GM19023 (cell line): ENCODE results near the gene SRGAP2.
"Not testable (repeated sequence)": the region's sequence is repeated elsewhere in the genome, so short reads cannot be mapped to it uniquely, and the experiment has no call there.

ENCODE experiments used
- ATAC-seq: cut with Tn5 transposase; IDR thresholded peaks from one replicate; pipeline ENCODE4 v1.9.1; 2021; ENCODE audit warnings: mild to moderate bottlenecking, moderate library complexity; ENCODE audit not compliant: unreplicated experiment

Gene SRGAP2

DNA sequence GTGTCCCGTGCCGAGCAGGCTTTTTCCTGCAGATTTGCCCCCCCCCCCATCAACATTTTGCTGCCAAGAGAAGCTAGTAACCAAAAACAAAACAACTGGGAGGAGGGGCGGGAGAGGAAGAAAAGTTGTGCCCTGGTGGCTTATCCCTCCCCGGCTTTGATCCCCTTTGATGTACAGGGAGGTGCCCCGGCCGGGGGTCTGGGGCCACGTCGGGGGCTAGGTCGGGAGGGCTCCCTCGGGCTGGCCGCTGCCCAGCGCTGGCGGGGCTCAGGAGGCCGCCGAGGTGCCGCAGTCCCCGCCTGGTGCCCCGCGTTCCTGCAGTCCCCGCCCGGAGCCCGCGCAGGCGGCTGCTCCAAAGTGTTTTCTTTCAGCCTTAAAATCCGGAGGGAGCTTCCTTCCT lies 1.5 kb downstream of the SRGAP2 start:
- not testable (repeated sequence) for ATAC-seq

DNA sequence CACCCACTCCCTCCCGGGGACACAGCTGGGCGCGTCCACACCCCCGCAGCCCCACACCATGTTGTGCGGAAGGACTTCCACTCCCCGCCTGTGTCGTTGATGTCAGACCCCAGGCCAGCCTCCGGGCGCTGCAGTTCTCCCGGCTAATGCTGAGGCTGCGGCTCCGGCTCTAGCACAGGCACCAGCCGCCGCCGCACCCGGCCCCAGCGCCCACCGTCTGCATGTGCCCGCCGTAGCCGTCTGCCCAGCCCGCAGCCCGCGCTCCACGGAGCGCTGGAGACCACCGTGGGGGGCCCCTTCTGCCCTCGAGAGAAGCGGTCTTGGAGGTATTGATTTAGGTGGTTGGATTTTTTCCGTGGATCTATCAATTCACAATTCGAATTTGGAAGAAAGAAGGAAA lies 2.2 kb downstream of the SRGAP2 start:
- ATAC-seq: not testable (repeated sequence)

DNA sequence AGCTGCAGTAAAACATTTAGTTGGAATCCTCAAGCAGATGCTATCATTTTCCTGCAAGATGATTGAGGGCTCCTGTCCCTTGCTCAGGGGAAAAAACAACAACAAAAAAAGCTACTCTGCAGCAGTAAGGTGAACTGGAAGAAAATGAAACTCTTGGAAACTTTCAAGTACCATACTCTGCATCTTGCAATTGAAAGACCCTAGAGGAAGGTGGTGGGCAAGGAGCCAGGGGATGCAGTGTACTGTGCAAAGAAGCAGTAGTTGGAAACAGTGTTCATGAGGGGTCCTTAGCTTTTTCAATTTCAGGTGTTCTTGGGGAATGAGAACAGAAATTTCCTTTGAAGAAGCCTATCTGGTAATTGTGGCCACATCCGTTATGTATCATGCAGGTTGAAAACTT lies 7.5 kb downstream of the SRGAP2 start:
- ATAC-seq: not testable (repeated sequence)

DNA sequence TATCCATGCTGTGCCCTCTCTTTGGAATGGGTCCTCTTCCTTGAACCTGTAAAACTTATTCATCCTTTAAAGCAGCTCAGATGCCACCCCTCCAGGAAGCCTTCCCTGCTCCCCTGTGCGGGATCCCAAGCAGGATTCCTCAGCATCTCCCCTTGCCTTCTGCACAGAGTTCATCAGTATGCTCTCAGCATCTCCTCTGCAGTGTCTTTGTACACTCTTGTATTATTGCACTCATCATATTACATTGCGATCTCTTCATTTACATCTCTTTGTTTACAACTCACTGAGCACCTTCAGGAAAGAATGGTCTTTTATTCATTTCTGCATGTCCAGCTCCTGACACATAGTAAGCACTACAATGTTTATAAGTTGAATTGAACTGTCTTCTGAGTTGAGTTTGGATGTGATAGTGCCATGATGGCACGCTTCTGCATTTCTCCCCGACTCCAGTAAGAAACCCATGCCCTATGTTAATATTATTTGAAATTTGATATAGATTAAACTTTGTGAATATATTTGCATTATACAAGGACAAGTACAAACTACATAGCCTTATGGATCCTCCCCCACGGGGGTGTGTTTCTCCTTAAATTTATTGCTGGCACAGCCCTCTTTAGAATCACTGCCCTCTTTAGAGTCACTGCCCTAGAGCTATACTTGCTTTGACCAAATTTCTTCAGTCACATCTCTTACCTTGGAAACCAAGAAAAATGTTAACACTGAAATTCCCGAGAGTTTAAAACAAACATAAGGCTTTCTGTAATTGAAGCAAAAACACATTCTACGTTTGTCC lies 12.5 kb downstream of the SRGAP2 start:
- ATAC-seq: not testable (repeated sequence)

DNA sequence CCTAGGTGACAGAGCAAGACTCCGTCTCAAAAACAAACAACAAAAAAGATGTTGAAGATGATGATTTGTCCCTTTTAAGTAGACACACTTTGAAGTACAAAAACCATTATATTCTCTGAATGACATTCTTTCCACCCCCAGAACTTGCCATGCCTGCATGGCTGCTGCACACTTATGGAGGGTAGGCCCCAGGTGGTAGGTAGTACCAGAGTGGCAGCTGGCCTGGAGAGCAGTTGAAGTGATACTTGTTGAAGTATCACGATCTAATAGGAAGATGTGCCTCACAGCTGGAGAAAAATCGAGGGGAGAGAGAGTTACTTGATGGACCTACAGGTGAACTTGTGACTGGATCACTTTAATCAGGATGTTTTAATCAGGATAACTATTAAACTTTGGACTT lies 14.9 kb downstream of the SRGAP2 start:
- not testable (repeated sequence) for ATAC-seq

DNA sequence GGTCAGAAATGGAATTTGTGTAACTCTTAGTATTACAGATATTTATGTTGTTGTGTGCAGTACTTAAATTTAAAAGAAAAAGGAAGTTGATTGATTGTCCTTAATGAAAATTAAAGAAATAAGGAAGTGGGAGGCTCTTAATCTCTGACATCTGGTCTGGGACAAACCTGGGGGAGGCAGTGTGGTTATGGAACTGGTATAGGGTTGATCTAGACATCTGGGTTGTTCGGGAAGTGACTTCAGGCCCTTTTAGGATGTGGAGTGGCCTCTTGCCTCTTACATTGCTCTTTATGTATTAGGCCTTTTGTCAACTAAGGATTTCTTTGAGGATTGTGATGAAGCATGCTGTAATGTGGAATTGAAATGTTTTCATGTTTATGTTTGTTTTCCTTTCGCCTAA lies 15.4 kb downstream of the SRGAP2 start:
- ATAC-seq: not testable (repeated sequence)

DNA sequence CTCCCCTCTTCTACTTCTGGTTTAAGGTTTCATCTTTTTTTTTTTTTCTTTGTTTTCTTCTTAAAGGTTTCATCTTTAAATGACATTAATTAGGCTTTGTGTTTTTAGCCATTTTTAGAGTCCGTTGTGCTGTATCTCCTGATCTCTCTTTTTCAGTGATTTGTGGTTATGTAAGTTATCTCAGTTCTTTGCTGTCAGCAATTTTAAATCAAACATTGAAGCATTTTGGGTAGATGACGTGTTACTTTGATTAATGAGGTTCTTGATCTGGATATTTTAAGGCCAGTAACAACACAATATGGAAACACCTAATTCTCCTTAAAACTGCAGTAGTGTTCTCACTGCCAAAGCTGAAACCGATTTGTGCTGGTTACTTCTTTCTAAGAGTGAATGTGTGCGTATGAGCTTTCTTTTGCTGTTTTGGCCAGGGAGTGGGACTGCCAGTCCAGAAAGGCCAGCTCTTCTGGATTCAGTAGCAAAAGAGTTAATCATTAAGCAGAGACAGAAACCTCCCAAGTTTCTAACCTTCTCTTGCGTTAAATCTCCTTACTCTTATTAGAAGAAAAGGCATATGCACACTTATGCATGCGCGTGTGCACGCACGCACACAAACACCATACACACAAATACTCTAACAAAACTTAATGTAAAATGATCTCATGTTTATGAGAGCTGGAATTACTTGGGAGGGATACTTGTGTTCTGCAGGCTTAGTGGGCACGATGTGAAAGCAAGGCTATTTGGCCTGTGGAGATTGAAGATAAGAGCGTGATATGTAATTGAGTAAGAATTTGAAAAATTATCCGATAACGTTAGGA lies 16.4 kb downstream of the SRGAP2 start:
- ATAC-seq: not testable (repeated sequence)

DNA sequence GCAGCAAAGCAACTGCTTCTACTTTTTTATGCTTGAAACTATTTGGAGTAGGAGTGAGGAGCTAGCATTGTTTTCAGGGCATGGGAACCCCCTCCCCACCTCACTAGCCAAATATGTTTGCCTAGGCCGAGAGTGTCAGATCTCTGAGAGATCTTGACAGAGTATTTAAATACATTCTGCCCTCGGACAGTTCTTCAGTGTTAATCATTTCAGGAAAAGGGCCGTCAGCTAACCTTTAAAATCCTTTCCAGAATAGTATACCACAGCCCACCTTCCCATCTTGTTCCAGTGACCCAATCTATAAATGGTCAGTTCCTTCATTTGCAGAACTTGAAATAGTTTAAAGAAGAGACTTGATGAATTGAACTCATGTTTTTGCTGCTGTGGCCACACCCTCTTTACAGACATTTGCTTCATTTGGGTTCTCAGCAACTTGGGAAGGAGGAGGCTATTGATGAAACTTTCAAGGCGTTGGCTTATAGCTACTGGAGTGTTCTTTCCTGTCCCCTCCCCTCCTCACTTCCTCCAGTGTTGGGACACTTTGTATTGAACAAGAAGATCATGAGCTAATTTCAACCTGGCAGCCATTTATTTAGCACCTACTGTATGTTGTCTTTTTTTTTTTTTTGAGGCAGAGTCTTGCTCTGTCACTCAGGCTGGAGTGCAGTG lies 17.1 kb downstream of the SRGAP2 start:
- not testable (repeated sequence) for ATAC-seq

DNA sequence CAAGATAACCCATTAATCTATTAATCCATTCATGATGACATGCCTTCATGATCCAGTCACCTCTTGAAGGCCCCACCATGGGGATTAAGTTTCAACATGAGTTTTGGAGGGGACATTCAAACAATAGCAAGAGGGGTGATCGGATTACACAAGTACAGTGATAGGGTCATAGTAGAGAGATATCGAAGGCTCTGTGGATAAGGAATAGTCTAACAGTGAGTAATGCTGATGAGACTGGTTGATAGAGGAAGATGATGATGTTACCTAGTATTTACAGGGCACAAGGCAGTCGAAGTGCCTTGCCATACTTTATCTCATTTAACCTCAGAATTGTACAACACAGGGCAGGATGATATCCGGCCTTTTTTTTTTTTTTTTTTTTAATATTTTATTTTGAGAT lies 18.2 kb downstream of the SRGAP2 start:
- not testable (repeated sequence) for ATAC-seq

DNA sequence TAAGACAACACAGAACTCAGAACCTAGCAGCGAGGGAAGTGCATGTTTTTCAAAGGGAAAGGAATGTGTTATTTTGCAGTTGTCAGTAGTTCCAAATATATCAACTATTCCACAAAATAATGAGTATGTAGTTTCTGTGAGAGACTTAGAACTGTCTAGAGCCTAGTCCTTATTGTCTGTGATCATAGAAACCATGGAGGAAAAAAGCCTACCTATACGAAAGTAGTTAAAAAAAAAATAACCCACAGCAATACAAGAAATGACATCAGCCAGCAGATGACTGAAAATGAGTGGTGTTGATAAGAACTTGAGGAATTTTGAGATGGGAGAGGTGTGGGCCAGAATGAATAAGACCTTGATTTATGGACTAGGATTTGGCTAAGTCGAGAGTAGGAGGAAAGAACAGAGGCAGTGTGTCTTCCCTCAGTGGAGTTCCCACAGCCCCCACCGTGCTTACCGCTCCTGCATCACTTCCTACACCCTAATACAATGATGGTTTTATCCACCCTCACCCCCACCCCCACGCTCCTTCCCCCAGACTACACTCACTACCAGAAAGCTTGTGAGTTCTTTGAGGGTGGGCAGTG lies 20.9 kb downstream of the SRGAP2 start:
- not testable (repeated sequence) for ATAC-seq

DNA sequence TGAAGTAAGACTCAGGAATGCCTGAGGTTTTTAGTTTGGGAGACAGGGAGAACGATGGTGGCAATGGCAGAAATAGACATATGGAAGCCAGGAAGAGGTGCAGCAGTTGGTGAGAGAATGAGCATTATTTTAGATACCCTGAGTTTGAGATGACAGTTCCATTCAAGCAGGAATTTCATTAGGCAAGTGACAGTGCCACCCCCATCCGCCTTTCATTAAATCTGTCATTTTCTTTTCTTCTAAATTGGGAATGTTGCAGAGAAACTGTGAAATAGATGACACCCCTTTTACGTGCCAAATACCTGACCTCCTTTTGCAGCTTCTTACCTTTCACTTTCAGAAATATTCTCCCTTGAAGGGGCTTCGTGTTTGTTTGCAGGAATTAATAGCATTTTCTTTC lies 22.0 kb downstream of the SRGAP2 start:
- not testable (repeated sequence) for ATAC-seq

DNA sequence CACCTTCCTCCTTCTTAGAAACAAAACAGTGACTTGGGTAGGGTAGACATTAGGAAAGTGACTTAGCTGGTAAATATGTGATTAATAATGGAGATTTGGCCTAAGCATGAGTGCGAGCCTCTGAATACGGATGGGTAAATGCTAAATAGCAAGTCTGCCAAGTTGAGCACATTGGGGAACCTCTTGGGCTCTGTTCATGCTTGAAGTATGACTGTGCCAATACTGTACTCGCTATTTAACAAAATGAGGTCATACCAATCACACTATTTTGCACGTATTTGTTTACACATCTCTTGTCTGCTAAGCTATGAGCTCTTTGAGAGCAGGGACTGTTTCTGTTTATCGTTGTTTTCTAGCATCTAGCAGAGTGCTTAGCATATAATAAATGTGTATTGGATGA lies 23.5 kb downstream of the SRGAP2 start:
- not testable (repeated sequence) for ATAC-seq

DNA sequence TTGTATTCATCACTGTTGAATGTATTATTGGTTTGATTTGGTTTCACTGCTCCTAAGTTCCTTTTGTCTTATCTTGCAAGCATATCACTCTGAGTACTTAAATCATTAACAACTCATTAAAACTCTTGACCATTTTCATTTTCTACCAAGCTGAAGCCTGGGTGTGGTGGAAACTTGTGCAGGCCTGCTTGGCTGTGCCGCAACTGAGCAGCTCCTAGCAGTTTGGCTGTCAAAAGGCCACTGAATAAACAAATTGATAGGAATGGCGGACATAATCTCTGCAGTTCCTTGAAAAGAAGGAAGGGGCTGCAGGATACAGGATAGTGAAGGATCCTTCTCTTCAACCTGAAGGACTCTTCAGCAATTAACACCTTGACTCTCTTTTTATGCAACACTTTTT lies 25.9 kb downstream of the SRGAP2 start:
- ATAC-seq: not testable (repeated sequence)

DNA sequence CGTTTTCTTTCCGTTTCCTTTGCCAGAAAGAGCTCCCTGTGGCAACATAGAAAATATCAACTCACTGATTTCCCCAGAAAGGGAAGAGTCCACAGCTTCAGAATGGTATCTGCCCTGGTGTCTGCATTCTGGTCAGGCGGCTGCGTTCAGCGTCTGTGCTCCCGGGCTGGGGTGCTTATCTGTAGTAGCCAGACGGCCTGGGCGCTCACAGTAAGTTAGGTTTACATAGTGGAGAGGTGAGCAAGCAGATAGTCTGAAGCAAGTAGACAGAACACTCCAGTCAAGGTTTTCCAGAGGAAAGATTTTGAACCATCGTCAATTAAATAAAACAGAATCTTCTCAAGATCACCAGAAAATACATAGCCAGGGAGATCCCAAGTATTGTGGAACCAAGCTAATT lies 28.6 kb downstream of the SRGAP2 start:
- not testable (repeated sequence) for ATAC-seq

DNA sequence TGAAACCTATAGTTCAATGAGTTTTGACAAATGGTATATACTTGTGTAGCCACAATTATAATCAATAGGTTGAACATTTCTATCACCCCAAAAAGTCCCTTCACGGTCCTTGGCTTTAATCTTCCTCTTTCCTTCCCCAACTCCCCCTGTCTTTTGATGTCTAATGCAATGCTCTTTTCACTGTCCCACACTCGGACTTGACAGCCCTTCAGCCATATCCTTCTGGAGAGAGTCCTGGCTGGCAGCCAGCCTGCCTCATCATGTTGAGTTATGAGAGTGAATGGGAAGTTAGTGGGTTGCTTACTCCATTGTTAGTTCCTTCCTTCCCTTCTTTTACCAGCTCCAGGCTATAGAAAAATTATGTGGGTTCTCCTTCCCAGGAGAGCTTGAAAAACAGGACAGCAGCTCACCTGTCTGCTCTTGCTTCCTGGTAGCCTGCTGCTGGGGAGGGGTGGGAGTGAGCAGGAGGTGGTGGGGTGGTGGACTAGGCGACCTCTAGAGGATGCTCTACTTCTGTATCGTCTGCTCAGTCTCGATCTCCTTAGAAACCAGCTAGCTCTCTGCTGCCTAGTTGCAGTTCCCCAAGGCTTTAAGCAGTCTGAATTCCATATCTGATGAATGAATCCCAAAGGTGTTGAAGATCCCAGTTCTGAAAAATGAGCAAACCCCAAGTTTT lies 29.8 kb downstream of the SRGAP2 start:
- ATAC-seq: not testable (repeated sequence)

DNA sequence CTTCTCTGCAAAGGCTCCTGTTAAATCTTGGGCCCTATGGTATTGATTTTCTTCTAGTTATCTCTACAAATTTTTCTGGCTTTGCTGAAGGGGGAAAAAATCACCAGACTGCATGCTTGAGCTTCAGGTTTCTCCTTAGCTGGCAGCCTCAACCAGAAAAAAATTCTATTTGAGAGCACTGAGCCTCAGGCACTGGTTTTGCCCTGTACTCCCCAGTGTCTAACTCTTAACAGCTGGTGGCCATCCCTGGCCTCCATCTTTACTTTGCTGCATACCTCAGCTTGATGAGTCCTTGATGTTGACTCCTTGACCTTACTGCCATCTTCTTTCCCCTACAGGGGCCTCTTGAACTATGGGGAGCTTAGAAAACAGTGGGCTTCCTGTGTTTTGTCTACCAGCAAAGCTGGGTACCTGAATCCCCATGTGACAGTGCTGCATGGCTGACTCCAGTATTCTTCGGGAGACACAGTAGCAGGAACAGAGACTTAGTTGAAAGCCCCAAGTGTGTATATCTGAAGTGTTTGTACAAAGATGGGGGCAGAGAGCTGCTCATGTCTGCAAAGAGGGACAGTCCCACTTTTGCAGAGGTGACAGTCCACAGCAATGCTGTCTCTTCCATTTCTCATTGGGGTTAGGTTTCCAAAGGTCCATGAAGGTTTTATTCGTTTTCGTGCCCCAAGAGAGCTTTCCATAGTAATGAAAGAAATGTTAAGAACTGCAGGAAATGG lies 31.0 kb downstream of the SRGAP2 start:
- ATAC-seq: not testable (repeated sequence)

DNA sequence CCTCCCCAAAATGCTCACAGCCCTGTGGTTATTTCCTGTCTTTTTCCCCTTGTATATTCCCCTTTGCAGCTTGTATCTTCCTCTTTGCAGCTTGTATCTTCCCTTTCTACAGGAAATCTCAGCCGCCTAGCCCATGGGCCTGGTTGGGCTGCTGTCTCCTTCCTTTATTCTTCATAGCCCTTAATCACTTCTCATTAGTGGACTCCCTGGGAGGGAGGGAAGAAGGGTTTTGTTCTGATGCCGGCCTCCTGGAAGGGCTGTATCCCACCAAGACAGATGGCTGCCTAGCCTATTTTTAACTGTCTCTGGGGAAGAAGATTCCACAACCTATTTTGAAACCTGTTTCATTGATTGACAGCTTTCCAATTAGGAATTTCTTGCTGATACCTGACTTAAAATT lies 31.8 kb downstream of the SRGAP2 start:
- not testable (repeated sequence) for ATAC-seq

DNA sequence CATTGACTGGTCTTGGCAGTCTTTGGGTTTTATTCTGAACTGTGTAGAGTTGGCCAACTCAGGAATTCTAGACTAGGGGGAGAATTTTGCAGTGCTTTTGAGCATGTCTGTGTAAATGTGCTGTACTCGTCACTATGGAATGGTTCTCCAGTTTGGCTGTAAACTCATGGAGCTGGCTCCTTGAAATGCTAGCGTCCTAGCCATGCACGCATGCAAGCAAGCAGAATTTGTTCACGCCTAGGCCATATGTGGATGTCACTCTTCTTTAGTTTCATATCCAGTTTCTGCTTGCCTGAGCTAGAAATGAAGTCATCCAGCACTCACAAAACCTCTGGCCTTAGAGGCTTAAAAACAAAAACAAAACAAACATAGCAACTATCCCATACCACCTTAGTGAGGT lies 36.9 kb downstream of the SRGAP2 start:
- ATAC-seq: not testable (repeated sequence)

DNA sequence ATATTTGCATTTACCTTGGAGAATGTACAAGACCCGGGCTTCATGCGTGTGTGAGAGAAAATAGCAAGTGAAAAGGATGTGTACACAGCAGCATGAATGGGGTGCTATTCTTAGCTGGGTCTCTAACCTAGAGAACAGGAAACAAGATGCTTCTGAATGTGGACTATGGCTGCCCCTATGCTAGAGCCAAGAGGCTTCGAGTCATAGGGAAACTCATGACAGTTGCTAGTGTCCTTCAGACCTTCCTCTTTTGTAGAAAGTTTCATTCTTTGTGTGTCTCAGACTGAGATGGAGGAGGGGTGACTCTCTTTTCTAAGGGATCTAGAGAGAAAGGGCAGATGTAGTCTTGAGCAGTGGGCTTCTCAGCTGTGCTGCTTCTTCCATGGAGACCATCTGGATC lies 40.0 kb downstream of the SRGAP2 start:
- peak; percentile 98 for ATAC-seq

DNA sequence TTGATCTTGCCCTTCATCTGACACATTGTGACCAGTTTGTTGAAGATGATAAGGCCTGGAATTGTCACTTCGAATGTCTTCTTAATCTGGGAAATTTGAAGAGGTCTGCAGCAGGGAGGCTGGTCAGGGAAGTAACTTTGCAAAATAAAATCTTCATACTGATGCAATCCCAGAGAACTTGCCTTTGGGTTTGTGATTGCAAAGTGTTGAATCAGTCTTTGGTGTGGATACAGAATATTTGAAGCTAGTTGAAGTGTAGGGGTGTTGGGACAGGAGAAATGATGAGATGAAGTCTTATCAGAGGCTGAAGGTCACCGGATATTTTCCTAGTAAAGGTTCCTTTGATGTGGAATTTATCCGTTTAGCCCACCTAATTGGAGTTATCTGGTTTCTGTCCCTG lies 42.1 kb downstream of the SRGAP2 start:
- ATAC-seq: not testable (repeated sequence)
